GM18907 (cell line): ENCODE results near the gene NCAM2.

ENCODE experiments used
- ATAC-seq: cut with Tn5 transposase; IDR thresholded peaks from one replicate; pipeline ENCODE4 v1.9.1; 2021; ENCODE audit warnings: mild to moderate bottlenecking, moderate library complexity; ENCODE audit not compliant: unreplicated experiment

The NCAM2 gene

DNA sequence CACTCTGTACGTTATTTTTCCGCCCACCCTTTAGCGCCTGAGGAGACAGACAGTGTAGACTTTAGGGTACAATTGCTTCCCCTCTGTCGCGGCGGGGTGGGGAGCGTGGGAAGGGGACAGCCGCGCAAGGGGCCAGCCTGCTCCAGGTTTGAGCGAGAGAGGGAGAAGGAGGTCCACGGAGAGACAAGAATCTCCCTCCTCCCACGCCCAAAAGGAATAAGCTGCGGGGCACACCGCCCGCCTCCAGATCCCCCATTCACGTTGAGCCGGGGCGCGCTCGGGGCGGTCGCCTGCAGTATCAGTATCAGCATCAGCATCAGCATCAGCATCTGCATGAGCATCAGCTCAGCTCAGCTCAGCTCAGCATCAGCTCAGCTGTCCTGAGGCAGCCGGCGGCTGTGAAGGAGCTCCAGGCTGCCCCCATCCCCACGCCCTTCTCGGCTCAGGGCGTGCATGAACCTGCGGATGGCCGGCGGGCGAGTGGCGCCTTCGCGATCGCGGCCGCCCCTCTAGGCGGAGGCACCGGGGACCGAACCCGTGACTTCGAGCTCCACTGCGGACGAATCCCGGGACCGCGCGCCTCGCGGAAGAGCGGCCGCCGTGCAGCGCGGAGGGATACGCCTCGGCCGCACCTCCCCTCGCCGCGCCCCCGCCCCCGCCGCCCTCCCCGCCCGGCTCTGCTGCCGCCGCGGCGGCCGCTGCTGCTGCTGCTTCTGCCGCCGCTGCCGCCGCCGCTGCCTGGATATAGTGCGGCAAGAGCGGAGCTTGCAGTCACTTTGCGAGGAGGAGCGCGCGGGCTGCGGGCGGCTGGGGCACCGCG lies at the start of gene NCAM2:
Gene NCAM2 (plus strand): TSS at position 774 of the 820 bp plus-strand sequence.
- peak; percentile 53 for ATAC-seq

DNA sequence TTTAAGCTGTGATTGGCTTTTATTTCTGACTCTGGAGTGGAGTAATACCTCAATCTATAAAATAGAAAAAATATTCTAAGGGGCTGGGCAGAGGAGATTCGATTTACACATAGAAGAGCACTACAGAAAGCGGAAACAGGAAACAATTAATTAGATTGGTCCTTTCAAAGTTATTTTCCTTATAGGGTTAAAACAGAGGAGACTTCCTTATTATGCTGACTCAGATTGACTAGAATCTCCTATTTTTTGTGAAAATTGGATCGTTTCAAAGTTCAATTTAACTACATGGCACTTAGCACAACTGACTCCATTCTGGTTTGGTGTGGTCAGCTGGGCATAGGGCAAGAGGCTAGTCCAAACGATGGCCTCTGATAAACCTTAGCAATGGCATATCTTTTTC lies 48.3 kb upstream of the NCAM2 start:
- ATAC-seq: no peak

GRCh38 chr21:20965816-20966215 lies 32.4 kb upstream of the NCAM2 start:
- no peak for ATAC-seq

- no peak for ATAC-seq
These were observed 29.8 kb upstream of the NCAM2 start for GRCh38 chr21:20968391-20968790.

DNA sequence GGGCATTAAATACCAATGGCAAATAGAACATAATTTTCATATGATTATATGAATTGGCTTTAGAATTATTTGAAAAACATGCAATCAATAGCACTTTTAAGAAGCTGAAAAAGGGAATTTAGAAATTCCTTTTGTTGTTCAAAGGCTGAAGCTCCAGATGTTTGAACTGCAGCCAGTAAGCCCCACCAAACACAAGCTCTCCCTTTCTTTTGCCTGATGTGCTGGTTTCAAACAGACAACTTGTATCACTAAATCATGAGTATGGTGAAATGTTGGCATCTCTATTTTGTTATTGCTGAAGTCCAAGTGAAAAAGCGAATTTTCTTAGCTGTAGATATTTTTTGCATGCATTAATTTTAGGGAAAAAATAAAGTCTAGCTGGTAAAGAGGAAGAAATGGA lies 27.5 kb upstream of the NCAM2 start:
- ATAC-seq: no peak

GRCh38 chr21:20971296-20971921 lies 26.8 kb upstream of the NCAM2 start:
- ATAC-seq: no peak

DNA sequence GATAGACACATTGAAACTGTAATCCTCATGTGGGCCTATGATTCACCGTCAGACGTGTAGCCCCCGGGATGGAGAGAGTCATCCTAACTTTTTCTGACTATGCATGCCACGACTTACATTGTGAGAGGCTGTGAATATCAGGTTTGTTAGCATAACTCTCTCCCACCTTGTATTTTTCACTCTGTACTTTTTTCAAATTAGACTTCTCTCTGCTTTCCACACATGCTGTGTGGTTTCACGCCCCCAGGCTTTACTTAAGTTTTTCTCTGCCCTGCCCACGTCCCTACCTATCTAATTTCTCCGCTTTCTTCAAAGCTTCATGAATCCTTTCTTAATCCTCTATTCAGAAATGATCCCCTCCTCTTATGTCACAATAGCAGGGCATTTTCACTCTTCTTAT lies 3.4 kb upstream of the NCAM2 start:
- no peak for ATAC-seq

DNA sequence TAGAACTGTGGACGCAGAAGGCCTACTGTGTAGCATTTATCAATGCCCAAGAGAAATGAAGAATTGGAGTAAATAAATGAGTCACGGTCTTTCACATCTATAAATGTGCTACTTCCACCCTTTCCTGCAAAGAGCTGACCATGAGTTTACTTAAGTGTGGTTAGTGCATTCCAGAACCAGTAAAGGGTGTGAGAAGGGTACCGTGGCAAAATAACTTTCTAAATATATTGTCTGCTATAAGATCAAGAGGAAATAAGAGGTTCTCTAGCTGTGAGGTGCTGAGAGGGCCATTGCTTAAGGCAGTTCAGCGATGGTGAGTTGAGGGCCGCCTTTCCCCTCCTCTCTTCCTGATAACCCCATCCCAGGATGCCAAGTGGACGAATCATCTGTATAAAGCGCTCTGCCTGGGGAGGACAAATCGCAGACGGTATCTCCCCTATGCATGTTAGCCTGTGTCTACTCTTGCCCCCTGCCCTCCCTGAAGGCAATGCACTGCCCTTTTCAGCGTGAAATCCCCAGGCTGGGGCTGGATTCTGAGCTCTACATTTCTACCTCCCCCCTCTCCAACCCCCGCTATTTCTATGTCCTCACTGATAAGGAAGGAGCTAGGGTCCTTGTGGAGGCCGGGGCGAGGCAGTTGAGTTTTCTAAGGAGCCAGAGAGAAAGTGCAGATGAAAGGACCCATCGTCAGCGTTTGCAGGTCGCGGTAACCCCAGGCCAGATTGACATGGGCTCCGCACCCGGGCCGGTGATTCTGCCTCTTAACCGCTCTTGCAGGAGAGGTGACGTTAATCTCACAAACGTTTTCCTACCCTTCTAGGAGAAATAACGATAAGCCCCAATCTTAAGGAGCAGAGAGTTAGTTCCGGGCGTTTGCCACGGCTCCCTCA lies 1.5 kb upstream of the NCAM2 start:
- no peak for ATAC-seq

DNA sequence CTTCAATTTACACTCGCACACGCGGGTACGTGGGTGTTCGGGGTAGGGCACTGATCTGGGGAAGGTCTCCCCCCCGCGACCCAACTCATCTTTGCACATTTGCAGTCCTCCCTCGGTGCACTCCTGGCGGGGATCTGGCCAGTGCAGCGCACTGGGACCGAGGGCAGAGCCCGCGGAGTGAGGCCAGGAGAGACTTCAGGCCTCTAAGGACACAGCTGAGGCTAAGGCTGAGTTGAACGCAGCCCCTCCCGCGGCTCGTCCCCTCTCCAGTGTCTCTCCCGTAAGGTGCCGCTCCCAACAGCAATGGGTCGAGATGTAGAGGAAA lies 936 bp upstream of the NCAM2 start:
- no peak for ATAC-seq

DNA sequence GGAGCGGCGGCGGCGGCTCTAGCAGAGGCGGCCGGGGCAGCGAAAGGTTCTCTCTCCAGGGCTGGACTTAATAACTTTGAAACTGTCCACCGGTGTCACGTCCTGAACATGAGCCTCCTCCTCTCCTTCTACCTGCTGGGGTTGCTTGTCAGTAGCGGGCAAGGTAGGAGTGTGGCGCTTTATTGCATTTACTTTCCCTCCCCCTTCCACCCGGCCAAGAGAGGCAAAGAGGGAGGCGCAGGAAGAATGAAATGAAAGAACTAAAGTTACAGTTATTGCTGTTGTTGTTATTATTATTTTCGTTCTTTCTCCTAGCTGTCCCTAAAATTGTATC lies 214 bp downstream of the NCAM2 start:
- peak; percentile 42 for ATAC-seq

- no peak for ATAC-seq
These were observed 677 bp downstream of the NCAM2 start for GRCh38 chr21:20998886-20999285.

DNA sequence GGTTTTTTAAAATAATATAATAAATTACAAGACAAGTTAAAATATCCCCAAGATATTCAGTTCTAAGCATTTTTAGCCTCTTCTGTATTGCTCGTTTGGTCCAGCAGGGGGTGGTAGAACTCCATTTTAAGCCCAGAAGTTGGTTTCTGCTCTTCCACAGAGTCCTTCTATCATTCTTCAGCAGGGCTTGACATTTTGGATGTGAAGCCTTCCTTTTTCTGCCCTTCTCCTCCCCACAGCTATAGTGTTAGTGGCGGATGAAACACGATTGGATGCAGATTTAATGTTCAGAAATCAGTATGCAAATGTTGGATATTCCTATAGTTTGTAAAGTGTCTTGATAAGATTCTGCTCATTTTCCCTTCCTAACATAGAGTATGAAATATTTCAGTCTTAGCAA lies 1.4 kb downstream of the NCAM2 start:
- peak; percentile 60 for ATAC-seq

DNA sequence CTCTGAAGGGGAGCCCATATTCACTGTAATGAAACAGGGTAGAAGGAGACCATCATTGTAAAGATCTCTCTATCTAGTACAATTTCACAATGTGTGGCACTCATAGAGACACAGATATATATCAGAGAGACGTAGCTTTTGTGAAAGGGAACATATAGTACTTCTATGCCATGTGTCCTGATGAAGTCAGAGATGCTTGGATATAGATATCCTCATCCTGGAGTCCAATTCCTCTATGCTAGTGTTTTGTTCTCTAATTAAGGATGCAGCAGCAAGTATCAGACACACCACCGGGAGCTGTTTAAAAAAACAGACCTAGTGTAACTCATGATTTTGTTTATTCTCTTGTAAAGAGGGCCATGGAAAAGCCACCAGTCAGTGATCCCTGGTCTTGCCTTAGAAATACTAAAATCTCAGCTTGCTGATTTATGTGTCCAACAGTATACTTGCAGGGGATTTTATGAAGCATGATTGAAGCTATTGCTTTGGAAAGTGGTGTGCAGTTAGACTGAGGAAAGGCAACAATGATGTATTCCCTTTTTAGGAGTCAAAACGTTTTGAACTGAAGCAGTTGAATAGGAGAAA lies 2.5 kb downstream of the NCAM2 start:
- no peak for ATAC-seq

DNA sequence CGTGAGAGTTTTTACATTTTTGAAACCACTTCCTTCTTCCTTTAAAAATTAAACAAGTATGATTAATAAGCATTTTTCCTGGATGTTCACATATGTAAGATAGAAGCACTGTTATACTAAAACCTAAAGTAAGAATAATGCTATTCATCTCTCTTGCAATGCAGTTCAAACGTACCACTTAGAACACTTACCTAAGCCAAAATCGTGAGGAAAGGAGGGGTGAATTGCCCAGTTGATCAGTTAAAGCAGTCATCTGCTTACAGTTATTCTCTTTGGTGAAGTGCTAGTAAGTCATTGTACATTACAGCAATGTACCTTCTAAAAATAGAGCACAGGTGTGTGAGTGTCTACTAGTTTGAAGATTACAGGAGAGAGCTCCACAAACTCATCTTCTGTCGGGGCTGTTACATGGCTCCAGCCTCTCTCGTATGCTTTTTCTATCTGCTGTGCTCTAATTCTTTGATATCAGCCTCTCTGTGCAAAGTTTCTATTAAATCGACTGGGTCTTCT lies 3.4 kb downstream of the NCAM2 start:
- no peak for ATAC-seq

DNA sequence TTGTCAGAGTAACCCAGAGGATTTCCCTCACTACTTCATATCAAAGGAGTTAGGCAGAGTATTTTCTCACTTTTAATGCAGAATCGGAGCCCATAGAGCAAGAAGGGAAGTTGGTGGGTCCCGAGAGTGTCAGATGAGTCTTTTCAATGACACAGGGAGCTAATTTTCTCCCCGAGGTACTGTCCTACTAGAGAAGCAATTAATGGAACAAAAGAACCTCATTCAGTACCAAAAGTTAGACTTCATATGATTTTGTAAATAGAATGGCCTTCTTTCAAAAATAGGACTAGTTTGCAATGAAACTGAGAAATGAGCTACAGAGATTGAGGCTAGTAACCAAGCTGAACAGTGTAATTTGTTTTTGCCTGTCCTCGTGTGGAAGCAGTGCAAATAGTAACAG lies 3.9 kb downstream of the NCAM2 start:
- no peak for ATAC-seq

DNA sequence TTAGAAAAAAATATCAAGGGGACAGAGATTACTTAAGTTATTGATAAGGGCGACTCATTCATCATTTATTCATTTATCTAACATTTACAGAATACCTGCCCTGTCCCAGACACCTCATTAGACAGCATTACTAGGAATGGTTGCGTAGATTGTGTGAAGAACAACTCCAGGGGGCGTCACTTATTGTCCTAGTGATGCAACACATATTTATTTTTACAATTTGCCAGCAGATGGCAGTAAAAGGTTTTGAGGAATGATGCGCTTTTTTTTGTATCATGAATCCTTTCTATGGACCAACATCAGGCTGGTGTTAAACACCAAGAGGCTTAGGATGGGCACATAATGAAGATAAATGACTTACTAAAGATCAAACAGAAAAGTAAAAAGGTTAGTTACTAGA lies 5.5 kb downstream of the NCAM2 start:
- no peak for ATAC-seq

- no peak for ATAC-seq
These were observed 9.4 kb downstream of the NCAM2 start for GRCh38 chr21:21007606-21008005.

- no peak for ATAC-seq
These were observed 12.0 kb downstream of the NCAM2 start for GRCh38 chr21:21010228-21010627.

GRCh38 chr21:21010698-21011097 lies 12.5 kb downstream of the NCAM2 start:
- ATAC-seq: no peak

GRCh38 chr21:21018821-21019220 lies 20.6 kb downstream of the NCAM2 start:
- ATAC-seq: no peak

DNA sequence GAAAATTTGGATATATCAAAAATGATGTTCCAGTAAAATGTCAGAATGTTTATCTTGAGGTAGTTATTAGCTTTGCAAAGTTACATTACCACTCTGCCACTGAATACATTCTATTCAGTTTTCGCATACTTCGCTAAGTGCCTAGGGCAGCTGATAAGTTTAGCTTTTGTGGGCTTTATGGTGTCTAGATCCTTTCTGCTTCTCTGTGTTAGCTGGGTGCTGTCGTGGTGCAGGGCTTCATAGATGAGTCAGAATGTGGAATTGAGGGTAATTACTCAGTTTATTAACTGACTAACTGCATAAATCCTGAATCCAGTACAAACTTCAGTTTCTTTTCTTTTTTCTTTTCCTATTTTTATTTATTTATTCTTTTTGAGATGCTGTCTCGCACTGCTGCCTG lies 21.5 kb downstream of the NCAM2 start:
- ATAC-seq: no peak
